ENCODE measurements around the gene RANGAP1.

RANGAP1 gene

GRCh38 chr22:41216984-41217383, 69.0 kb downstream of the RANGAP1 start:
- no peak for TF ChIP-seq CTCF (conservative IDR thresholded peaks at IDR 0.05; ENCODE audit: control insufficient read depth, insufficient read depth, low read depth, low read length)
- no peak overlapping the region for H3K4me3 ChIP-seq (ENCODE audit: control insufficient read depth, low read depth, low read length)
- peak; percentile 28 for DNase-seq (ENCODE audit: low read depth)

GRCh38 chr22:41215926-41216325, 70.1 kb downstream of the RANGAP1 start:
- DNase-seq (ENCODE audit: low read depth), result no peak
- H3K4me3 ChIP-seq (ENCODE audit: control insufficient read depth, low read depth, low read length), result no peak overlapping the region
- no peak for TF ChIP-seq CTCF (conservative IDR thresholded peaks at IDR 0.05; ENCODE audit: control insufficient read depth, insufficient read depth, low read depth, low read length)

- no peak for TF ChIP-seq CTCF (conservative IDR thresholded peaks at IDR 0.05; ENCODE audit: control insufficient read depth, insufficient read depth, low read depth, low read length)
- H3K4me3 ChIP-seq (ENCODE audit: control insufficient read depth, low read depth, low read length), result no peak overlapping the region
- DNase-seq (ENCODE audit: low read depth), result no peak
Observed at GRCh38 chr22:41215409-41215808, 70.6 kb downstream of the RANGAP1 start.

- no peak for TF ChIP-seq CTCF (conservative IDR thresholded peaks at IDR 0.05; ENCODE audit: control insufficient read depth, insufficient read depth, low read depth, low read length)
Observed at GRCh38 chr22:41206719-41207118, 79.3 kb downstream of the RANGAP1 start.

DNA sequence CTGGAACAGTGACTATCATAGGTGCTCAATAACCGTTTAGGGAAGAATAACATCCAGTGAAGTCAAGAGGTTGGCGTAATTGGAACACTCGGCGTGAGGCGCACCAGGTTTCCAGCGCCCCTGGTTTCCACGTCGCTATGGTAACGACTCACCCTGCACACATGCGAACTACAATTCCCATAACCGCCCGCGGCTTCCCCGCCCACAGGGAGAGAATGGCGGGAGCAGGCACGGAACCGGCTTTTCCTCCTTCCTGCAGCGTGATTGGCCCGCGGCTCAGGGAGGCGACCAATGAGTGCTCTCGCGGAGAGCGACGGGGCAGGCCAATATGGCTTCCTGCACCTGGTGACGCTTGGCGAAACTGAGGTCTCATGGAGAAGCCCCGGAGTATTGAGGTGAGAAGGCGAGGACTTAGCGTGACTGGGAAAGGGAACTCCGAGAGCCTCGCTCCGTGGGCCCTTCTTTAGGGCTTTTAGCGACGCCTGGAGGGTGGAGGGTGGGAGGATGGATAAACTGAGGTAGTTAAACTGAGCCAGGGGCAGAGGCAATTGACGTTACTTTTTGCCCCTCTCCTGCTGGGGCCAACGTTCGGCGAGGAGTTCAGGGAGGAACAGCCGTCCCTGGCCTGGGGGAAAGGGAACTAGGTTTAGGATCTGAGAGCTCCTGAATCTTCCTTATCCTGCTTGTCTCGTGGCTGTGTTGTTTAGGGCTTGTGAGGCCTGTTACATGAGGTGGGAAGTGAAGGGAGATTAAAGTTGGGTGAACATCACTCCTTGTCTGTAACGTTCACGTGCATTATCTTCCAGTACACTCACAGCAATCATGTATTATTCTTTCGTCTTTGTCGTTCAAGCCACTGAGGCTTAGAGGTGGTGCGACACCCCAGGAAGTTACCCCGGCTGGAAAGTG, 80.7 kb downstream of the RANGAP1 start, which contains the start of gene L3MBTL2:
L3MBTL2 (plus strand) TSS at position 321 of the 909 bp plus-strand sequence; CDS start at position 372, 51 bp downstream.
- peak within 1 kb of the TSS; percentile 100 for H3K4me3 ChIP-seq (ENCODE audit: control insufficient read depth, low read depth, low read length)
- DNase-seq (ENCODE audit: low read depth), result peak; percentile 91
- no peak for TF ChIP-seq CTCF (conservative IDR thresholded peaks at IDR 0.05; ENCODE audit: control insufficient read depth, insufficient read depth, low read depth, low read length)

More at GRCh38 chr22:41206719-41207118, 79.3 kb downstream of the RANGAP1 start:
- H3K4me3 ChIP-seq (ENCODE audit: control insufficient read depth, low read depth, low read length), result no peak overlapping the region
- DNase-seq (ENCODE audit: low read depth), result no peak

DNA sequence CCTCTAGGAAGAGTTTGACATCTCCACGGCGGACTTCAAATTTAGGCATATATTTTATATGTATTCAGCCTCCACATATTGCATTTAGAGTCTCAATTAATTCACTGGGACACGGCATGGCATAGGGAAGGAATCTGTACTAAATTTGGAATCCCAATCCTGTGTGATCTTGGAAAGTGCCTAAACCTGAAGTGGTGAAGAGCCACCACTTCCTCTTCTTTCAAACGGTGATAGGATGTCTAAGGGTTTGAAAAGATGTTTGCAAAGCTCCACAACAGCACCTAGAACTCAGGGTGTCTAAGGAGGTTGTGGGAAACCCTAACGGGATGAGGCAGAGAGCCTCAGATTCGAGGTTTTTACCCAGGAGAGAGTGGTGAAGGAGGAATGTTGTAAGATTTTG, 81.9 kb downstream of the RANGAP1 start:
- DNase-seq (ENCODE audit: low read depth), result no peak

More for the DNA sequence above, 81.9 kb downstream of the RANGAP1 start:
- H3K4me3 ChIP-seq (ENCODE audit: control insufficient read depth, low read depth, low read length), result no peak overlapping the region
- TF ChIP-seq CTCF (conservative IDR thresholded peaks at IDR 0.05; ENCODE audit: control insufficient read depth, insufficient read depth, low read depth, low read length), result no peak

All from fibroblast of mammary gland (primary cell).